GM13976 (cell line): ENCODE measurements around the gene PRR35.

Source experiments
- DNase-seq: peaks from one replicate; pipeline ENCODE4 v3.0.0; 2012; ENCODE audit warnings: low spot score
- CTCF ChIP-seq: IDR thresholded peaks from 2 replicates; pipeline ENCODE4 v1.5.1; 2012; ENCODE audit warnings: borderline replicate concordance, mild to moderate bottlenecking; ENCODE audit not compliant: insufficient read depth; ENCODE audit errors: extremely low read depth, missing control alignments, control extremely low read depth
- in situ Hi-C: fragments of 300-500 bp; cut with MboI; formaldehyde crosslinking; loops from one replicate; pipeline ENCODE4 v1.12.0; 2022; ENCODE audit warnings: low sequenced_read_pairs, mixed read lengths, inconsistent platforms; ENCODE audit not compliant: unreplicated experiment

PRR35 gene

GRCh38 chr16:585351-585750, 25.2 kb downstream of the PRR35 start:
- in situ Hi-C loops = no loop called here
- TF ChIP-seq CTCF = no peak
- no peak for DNase-seq

GRCh38 chr16:586047-586644, 26.0 kb downstream of the PRR35 start:
- in situ Hi-C loops = no loop called here
- no peak for TF ChIP-seq CTCF
- no peak for DNase-seq

GRCh38 chr16:586645-587590, 26.7 kb downstream of the PRR35 start:
- in situ Hi-C loops = no loop called here
- TF ChIP-seq CTCF = no peak
- no peak for DNase-seq

GRCh38 chr16:588639-588888, 28.4 kb downstream of the PRR35 start:
- peak; percentile 62 for DNase-seq
- in situ Hi-C loops = no loop called here
- no peak for TF ChIP-seq CTCF

GRCh38 chr16:588889-589657, 28.9 kb downstream of the PRR35 start:
- no peak for TF ChIP-seq CTCF
- DNase-seq = peak; percentile 93
- in situ Hi-C loops = no loop called here

- peak; percentile 99 for DNase-seq
- TF ChIP-seq CTCF = no peak
- in situ Hi-C loops = no loop called here
Observed at GRCh38 chr16:589658-590187, 29.5 kb downstream of the PRR35 start, which contains the start of gene RAB40C. Gene RAB40C (plus strand): TSS chr16:590066. CDS start chr16:590292, 226 bp downstream.
